HG03039 (cell line): ENCODE data around the gene PRR15L.
"Not testable (repeated sequence)": the region's sequence is repeated elsewhere in the genome, so short reads cannot be mapped to it uniquely, and the experiment has no call there.

Experiments
- ATAC-seq: cut with Tn5 transposase; IDR thresholded peaks from one replicate; pipeline ENCODE4 v1.9.1; 2021; ENCODE audit warnings: mild to moderate bottlenecking, moderate library complexity; ENCODE audit not compliant: unreplicated experiment

The PRR15L gene

DNA sequence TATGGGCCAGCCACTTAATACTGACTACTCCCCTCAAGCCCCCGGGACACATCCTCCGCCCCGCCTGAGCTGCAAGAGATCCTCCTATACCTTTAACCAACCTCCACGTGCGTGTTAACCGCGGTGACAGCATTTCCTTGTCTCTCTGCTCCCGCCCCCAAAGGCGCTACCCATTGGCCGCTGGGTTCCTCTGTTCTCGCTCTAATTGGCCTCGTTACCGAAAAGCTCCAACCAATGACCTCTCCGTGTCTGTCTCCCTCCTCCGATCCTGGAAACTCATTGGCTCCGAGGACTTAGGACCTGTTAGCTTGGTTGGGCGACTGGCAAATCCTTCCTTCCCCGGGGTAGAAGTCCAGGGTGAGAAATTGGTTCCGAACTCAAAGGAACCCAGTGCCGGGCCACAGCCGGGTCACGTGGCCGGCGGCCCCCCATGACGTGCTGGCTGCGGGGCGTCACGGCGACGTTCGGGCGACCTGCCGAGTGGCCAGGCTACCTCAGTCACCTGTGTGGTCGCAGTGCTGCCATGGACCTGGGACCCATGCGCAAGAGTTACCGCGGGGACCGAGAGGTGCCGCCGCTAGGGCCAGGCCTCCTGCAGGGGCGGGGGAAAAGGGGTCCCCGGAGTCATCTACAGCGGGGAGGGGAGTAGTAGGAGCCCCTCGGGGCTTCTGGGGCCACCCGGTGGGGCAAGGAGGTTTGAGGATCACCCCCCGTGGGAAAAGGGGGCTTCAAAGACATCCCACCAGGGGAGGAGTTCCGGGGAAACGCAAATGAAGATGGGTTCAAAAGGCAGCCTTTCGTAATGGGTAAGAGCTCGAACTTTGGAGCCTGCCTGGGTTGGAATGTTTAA is 16.2 kb downstream of the PRR15L start, which contains the start of gene PNPO:
PNPO (plus strand) TSS at position 326 of the 850 bp plus-strand sequence; CDS start at position 431, 105 bp downstream.
- ATAC-seq = peak; percentile 82

DNA sequence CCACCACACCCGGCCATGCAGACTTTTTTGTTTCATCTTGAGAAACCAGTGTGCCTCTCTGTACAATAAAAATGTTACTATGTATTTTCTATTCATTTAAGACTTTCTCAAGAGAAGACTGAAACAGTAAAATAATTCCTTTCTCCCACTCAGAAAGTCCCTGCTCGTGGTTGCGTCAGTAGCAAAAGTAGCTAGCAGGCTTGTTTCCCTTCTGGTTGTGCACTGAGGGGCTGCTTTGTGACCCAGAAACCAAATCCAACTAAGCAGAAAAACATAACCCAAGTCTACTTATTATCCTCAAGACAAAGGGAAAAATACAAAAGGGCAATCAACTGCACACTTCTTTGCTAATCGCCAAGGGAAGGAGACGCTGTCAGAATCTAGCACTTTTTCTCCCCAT is 19.7 kb downstream of the PRR15L start:
- ATAC-seq = no peak

DNA sequence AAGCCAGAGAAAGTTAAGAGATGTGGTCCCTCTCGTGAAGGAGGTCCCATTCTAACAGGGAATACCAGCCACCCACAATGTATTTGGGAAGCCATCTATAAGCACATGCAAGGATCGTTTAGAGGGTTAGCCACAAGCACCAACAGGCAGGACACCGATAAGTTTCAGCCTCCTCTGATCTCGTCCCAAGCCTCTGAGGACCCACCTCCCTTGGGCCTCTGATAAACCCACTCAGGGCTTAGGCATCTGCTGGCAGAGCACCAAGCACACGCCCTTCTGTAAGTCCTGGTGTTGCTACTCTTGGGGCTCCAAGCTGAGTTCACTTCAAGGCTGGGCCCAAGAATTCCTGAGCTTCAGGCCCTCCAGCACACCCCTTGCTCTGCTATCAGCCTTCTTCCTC is 21.7 kb downstream of the PRR15L start:
- ATAC-seq = no peak

DNA sequence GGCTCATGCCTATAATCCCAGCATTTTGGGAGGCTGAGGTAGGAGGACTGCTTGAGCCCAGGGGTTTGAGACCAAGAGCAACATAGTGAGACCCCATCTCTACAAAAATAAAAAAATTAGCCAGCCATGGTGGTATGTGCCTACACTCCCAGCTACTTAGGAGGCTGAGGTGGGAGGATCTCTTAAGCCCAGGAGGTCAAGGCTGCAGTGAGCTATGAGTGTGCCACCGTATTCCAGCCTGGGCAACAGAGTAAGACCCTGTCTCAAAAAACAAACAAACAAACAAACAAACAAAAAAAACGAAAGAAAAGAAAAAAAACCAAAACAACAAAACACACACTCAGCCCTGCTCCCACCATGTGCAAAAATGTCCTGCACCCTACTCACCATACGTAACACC is 22.2 kb downstream of the PRR15L start:
- ATAC-seq = not testable (repeated sequence)

DNA sequence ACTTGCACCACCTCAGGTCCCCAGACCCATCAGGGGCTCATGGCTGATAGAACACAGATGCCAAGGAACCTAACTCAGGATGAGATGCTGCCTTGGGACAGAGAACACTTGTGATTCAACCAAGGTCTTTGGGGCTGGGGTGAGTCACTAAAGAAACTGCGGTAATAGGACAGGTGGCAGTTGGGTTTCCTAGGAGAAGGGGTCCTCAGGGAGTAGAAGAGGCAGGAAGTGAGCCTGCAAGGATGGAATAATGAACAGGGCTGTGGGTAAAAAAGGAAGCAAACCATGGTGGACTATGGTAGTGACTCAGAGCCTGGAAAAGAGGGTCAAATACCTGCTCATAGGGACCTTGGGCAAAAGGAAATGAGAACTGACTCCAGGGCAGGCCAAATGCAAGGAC is 22.8 kb downstream of the PRR15L start:
- ATAC-seq = no peak

DNA sequence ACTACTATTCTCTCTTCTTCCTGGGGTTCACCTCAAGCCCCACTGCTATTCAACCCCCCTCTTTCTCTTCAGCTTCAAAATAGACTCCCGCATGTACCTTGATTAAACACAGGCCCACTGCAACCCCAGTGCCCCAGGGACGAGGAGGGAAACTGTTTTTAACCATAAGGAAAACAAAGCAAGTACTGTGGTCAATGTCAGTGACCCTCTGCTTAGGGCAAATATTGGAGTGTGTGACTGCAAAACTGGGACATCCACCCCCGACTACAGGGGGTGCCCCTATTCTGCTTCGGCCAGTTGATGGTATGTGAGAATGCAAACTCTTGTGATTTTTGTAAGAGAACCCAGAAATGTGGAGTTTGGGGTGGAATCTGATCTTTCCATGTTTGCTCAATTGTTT is 25.8 kb downstream of the PRR15L start:
- ATAC-seq = no peak

DNA sequence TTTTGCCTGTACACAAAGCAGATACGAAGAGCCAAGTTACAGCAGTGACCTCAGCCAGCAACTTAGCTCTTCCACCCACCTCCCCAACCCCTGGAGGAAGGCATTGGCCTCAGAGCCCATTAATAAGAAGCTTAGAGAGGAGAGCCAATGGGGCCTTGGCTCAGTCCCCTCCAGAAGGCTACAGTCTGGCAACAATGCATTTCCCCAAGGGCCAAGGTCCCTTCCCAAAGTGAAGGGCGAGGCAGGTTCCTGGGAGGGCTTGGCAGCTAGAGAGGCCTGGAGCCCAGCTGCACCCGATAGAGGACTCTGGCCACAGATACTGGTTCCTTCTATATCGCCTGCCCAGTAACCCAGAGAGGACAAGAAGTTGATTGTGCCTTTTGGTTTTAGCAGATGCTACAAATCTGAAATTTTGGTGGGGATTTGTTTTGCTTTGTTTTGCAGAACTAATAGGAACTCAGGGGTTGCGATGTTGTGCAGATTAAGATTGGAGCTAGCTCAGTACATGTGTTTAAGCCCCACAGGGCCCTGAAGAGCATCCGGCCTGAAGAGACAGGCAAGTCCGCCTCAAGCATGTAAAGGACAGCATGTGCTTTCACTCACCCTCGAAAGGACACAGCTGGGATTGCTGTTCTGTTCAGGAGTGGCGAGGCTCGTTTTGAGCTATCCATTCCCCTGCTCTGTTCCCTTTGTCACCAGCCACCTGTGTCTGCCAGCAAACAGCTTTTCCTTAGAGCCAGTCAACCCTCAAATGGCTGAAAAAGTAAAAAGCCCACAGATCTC is 28.3 kb downstream of the PRR15L start:
- no peak for ATAC-seq

DNA sequence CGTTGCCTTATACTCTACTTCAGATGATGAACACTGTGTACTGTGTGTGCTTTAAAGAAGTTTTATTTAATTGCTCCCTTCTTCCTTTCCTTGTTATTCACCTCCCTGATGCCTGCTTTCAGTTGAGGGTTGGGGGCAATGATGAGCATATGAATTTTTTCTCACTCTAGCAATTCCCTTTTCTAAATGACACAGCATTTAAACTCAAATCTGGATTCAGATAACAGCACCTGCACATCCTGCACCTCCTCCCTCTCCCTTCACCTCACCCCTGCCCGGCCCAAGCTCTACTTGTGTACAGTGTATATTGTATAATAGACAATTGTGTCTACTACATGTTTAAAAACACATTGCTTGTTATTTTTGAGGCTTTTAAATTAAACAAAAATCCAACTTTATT is 29.3 kb downstream of the PRR15L start:
- ATAC-seq = no peak

DNA sequence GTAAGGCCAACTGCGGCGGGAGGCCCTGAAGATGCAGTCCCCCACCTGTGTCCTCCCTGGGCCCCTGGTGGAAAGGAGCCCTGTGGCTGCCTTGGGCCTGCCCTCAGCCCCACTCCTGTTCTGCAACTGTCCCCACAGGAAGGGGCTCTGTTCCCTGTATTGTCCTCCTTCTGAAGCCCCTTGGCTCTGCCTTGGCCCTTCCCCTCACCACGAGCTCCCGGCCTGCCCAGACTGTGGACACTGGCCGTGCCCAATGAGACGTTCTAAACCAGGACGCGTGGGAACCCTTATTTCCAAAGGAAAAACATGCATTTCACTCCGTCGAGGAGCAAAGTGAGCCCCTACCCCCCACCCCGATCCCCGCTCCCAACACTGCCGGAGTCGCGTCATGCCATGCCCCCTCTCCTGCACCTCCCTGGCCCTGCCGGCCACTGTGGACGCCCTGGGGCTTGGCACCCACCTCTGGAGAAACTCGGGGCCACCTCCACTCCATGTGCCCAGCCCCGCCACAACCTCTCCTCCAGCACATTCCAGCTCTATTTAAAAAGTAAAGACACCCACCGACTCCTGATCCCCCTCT is 29.8 kb downstream of the PRR15L start:
- no peak for ATAC-seq

DNA sequence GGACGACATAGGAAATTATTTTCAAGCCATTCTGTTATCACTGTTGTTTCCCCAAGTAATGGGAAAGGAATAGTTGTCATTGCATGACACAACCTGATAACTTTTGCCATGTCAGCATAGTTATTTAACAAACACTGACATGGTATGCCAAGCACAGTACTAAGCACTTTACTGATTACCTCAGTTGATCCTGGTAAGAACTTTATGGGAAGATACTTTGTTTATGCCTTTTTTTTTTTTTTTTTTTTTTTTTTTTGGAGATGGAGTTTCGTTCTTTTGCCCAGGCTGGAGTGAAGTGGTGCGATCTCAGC is 32.0 kb downstream of the PRR15L start:
- no peak for ATAC-seq

DNA sequence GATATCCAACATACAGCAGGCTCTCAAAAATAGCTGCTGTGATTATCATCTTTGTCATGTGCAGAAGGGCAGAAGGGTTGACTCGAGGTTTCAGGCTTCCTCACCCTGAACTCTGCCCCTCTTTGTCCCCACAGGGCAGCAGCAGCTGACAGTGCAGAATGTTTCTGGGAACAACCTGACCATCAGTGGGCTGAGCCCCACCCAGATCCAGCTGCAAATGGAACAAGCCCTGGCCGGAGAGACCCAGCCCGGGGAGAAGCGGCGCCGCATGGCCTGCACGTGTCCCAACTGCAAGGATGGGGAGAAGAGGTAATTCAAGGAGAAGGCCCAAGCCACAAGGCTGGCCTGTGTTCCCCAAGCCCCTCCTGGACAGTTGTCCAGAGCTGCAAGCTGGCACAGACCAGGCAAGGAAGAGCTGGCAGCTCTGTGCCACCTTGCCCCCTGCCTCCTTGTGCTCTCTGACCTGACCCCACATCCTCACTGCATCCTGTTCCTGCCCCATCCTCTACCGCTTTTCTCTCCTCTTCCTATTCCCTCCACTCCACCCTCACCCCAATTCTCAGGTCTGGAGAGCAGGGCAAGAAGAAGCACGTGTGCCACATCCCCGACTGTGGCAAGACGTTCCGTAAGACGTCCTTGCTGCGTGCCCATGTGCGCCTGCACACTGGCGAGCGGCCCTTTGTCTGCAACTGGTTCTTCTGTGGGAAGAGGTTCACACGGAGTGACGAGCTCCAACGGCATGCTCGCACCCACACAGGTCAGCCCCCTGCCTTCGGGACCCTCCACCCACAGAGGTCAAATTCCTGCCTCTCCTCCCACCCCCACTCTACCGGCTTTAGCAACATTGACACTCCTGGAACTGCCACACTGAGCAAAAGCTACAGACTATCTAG is 32.7 kb downstream of the PRR15L start:
- ATAC-seq = no peak

DNA sequence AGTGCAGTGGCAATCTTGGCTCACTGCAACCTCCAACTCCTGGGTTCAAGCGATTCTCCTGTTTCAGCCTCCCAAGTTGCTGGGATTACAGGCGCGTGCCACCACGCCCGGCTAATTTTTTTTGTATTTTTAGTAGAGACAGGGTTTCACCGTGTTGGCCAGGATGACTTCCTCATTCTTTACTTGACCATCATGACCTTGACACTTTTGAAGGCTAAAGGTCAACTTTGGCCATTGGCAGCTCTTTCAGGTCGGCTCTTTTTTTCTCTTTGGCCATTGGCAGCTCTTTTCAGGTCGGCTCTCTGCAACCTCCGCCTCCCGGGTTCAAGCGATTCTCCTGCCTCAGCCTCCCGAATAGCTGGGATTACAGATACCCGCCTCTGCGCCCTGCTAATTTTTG is 37.8 kb downstream of the PRR15L start:
- not testable (repeated sequence) for ATAC-seq

DNA sequence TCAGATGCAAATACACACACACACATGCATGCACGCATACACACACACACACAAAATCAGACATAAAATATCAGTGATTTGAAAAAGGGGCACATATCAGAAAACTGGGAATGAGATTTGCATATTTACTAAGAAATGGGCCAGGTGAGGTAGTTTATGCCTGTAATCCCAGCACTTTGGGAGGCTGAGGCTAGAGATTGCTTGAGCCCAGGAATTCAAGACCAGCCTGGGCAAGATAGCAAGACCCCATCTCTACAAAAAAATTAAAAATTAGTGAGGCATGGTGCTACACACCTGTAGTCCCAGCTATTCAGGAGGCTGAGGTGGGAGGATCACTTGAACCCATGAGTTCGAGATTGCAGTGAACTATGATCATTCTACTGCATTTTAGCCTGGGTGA is 38.7 kb downstream of the PRR15L start:
- ATAC-seq = no peak

DNA sequence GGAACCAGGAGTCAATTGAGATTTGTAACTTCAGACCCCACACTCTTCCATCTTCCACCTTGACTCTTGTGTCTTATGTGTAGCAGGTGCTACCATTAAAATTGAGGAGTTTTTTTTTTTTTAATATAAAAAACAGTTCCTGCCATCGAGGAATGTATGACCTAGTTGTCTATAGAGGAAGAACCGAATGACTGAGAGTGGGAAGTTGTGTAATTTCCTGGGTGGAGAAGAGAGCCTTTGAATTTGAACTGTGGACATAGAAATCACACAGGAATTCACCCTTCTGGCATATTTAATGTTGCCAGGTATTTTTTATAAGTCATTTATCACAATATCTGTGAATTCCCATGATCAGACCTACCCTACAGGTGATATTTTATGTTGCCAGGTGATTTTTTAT is 39.7 kb downstream of the PRR15L start:
- ATAC-seq = no peak

DNA sequence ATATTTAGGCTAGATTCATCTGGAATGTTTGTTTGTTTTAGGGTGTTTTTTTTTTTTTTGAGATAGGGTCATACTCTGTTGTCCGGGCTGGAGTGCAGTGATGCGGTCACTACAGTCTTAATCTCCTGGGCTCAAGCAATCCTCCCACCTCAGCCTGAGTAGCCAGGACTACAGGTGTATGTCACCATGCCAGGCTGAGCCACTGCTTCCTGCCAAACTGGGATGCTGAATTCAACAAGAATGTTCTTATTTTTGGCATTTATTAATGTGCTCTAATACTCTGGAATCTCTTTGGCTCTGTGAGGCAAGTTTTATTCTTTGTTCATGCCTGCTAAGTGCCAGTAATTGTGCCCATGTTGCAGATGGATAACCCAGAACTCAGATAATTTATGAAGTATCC is 40.1 kb downstream of the PRR15L start:
- ATAC-seq = no peak

DNA sequence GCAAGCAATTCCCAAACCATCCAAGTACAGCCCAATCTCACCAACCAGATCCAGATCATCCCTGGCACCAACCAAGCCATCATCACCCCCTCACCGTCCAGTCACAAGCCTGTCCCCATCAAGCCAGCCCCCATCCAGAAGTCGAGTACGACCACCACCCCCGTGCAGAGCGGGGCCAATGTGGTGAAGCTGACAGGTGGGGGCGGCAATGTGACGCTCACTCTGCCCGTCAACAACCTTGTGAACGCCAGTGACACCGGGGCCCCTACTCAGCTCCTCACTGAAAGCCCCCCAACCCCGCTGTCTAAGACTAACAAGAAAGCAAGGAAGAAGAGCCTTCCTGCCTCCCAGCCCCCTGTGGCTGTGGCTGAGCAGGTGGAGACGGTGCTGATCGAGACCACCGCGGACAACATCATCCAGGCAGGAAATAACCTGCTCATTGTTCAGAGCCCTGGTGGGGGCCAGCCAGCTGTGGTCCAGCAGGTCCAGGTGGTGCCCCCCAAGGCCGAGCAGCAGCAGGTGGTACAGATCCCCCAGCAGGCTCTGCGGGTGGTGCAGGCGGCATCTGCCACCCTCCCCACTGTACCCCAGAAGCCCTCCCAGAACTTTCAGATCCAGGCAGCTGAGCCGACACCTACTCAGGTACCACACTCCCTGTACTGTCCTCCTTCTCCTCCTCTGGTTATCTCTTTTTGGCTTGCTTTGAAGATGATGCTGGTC is 41.0 kb downstream of the PRR15L start:
- ATAC-seq = no peak

DNA sequence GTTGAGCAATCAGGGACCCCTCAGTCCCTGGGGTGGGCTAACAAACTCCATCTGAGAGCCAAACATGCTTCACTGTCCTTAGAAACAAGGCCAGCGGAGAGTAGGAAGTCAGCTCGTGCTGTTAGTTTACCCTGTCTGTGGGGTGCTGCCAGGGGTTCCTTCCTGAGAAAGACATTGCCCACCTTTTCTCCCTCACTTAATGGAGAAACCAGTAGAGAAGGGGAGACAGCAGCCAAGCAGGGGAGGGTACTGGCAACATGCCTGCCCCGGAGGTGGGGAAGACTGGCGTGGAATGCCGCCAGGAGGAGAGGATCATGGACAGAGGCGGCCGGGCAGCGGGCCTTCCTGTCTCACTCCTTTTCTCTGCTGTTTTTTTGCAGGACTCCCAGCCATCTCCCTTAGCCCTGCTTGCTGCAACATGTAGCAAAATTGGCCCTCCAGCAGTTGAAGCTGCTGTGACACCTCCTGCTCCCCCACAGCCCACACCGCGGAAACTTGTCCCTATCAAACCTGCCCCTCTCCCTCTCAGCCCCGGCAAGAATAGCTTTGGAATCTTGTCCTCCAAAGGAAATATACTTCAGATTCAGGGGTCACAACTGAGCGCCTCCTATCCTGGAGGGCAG is 41.8 kb downstream of the PRR15L start:
- no peak for ATAC-seq

DNA sequence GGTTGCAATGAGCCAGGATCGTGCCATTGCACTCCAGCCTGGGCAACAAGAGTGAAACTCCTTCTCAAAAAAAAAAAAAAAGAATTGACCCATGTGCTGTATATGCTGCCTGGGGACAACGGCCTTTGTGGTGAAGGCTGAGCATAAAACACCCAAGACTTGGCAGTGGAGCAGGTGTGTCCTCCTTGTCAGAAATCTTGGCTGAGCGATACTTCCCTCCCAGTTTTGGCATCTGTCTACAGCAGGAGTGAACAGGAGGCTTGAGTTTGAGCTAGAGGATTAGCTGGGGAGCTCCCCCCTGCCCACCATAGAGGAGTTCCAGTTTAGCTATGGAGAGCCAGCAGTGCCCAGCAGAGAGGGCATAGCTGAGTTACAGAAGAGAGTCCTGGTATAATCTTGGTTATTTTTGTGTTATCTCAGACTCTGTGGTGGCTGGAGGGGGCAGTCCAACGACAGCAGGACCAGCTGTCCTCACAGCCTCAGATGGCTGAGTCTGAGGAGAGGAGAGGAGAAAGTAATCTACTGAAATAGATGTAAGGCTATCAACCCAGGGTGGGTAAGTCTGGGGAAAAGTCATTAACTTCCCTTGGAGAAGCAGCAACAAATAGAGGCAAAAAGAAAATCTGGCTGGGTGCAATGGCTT is 43.3 kb downstream of the PRR15L start:
- ATAC-seq = no peak

DNA sequence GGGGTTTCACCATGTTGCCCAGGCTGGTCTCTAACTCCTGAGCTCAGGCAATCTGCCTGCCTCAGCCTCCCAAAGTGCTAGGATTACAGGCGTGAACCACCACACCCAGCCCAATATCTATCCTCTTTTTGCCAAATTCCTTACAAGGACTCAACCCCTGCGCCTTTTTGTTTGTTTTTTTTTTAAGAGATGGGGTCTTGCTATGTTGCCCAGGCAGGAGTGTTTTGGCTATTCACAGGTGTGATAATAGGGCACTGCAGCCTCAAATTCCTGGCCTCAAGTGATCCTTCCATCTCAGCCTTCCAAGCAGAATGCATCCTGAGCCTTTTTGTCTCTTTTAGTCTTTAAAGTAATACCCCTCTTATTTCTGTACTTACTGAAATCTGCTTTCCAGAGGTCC is 44.6 kb downstream of the PRR15L start:
- ATAC-seq = no peak
